Omental fat pad (tissue), 4 donors: ENCODE results near the gene PTEN. TPM values are rescaled to one million over a fixed set of nuclear protein-coding genes. Genes with fewer than 3 reads are reported as not detected.
"Not testable (repeated sequence)": the region's sequence is repeated elsewhere in the genome, so short reads cannot be mapped to it uniquely, and the experiment has no call there.

Source experiments
- ATAC-seq: fragments of 150-250 bp; one replicate; pipeline ENCODE4 v1.9.1; 2016; ENCODE audit warnings: mild to moderate bottlenecking, moderate library complexity; ENCODE audit not compliant: low FRiP score
- DNase-seq: peaks from one replicate; pipeline ENCODE4 v3.0.0-alpha.2; 2019; ENCODE audit warnings: low spot score
- CTCF ChIP-seq, 3 donors: fragments of 450-650 bp; IDR thresholded peaks; one replicate each; pipeline ENCODE4 v1.5.1; 2016 to 2017; ENCODE audit warnings: antibody characterized with exemption in 3 of 3, mild to moderate bottlenecking in 3 of 3, moderate library complexity in 2 of 3
- total RNA-seq, 4 donors: library from RNA; depleted of rRNA; stranded (reverse); fragments of >200 nt; gene quantifications; one replicate each; pipeline ENCODE4 v1.1.0, GENCODE V29; 2016

The PTEN gene
- total RNA-seq, 4 donors from 2014 or later = 167 to 352 (median 285) TPM

GRCh38 chr10:87873656-87874055 lies 10.2 kb downstream of the PTEN start:
- DNase-seq = no peak
- no peak for ATAC-seq
- no peak for TF ChIP-seq CTCF (IDR thresholded peaks at IDR 0.05)

- no peak for TF ChIP-seq CTCF (IDR thresholded peaks at IDR 0.05)
- DNase-seq = no peak
- no peak for ATAC-seq
Observed at GRCh38 chr10:87875929-87876571, 12.6 kb downstream of the PTEN start.

GRCh38 chr10:87878664-87879459 lies 15.4 kb downstream of the PTEN start:
- DNase-seq (no peak), ATAC-seq (no peak)
- no peak for TF ChIP-seq CTCF (IDR thresholded peaks at IDR 0.05)

- no peak for ATAC-seq
- TF ChIP-seq CTCF (IDR thresholded peaks at IDR 0.05) = no peak
Observed at GRCh38 chr10:87880336-87880735, 16.9 kb downstream of the PTEN start.

GRCh38 chr10:87881373-87882059 lies 18.1 kb downstream of the PTEN start:
- ATAC-seq, DNase-seq: not testable (repeated sequence)

More at GRCh38 chr10:87880336-87880735, 16.9 kb downstream of the PTEN start:
- DNase-seq = no peak

GRCh38 chr10:87882555-87883294 lies 19.3 kb downstream of the PTEN start:
- no peak for ATAC-seq
- TF ChIP-seq CTCF (IDR thresholded peaks at IDR 0.05) = no peak
- no peak for DNase-seq

- no peak for TF ChIP-seq CTCF (IDR thresholded peaks at IDR 0.05)
- DNase-seq (no peak), ATAC-seq (no peak)
Observed at GRCh38 chr10:87886635-87887034, 23.2 kb downstream of the PTEN start.
